GM12878 (cell line): ENCODE measurements around the gene PLCG2. TPM values are rescaled to one million over a fixed set of nuclear protein-coding genes. Genes with fewer than 3 reads are reported as not detected.

Experiments
- BHLHE40 ChIP-seq, 2 experiments: fragments of 450-650 bp in 1 of 2; IDR thresholded peaks; 2 replicates each; pipeline ENCODE4 v1.6.1; 2011 to 2017; ENCODE audit warnings: low read depth in 2 of 2, borderline replicate concordance in 1 of 2, improper control_type of control experiment in 1 of 2, low read length in 1 of 2, mild to moderate bottlenecking in 1 of 2
- CHD2 ChIP-seq: IDR thresholded peaks from 2 replicates; pipeline ENCODE4 v1.6.1; 2011; ENCODE audit warnings: low read depth, low read length, improper control_type of control experiment, borderline replicate concordance
- CREB1 ChIP-seq: IDR thresholded peaks from 2 replicates; pipeline ENCODE4 v1.6.1; 2012; ENCODE audit warnings: low read depth, mild to moderate bottlenecking, inconsistent platforms
- EP300 ChIP-seq, 2 experiments: fragments of 150-350 bp in 1 of 2; IDR thresholded peaks; 2 replicates each; pipeline ENCODE4 v1.6.1; 2011 to 2012; ENCODE audit warnings: low read depth in 2 of 2, low read length in 2 of 2, borderline replicate concordance in 1 of 2, improper control_type of control experiment in 1 of 2, inconsistent platforms in 1 of 2; ENCODE audit not compliant: control insufficient read depth in 1 of 2
- GABPA ChIP-seq: IDR thresholded peaks from 2 replicates; pipeline ENCODE4 v1.6.1; 2014; ENCODE audit warnings: antibody characterized with exemption, low read depth, mild to moderate bottlenecking, inconsistent platforms
- HDAC2 ChIP-seq: fragments of 200-600 bp; sonication (generic); IDR thresholded peaks from 2 replicates; pipeline ENCODE4 v1.6.1; 2017
- KLF5 ChIP-seq: fragments of 450-650 bp; IDR thresholded peaks from 2 replicates; pipeline ENCODE4 v1.6.1; 2014; ENCODE audit warnings: mild to moderate bottlenecking; ENCODE audit not compliant: partially characterized antibody
- PKNOX1 ChIP-seq: fragments of 450-650 bp; IDR thresholded peaks from 2 replicates; pipeline ENCODE4 v1.6.1; 2016; ENCODE audit warnings: mild to moderate bottlenecking
- SIN3A ChIP-seq: IDR thresholded peaks from 2 replicates; pipeline ENCODE4 v1.6.1; 2012; ENCODE audit warnings: low read depth, low read length, improper control_type of control experiment
- ZSCAN29 ChIP-seq: fragments of 450-650 bp; IDR thresholded peaks from 2 replicates; pipeline ENCODE4 v1.6.1; 2017; ENCODE audit warnings: mild to moderate bottlenecking, moderate library complexity
- polyA plus RNA-seq, 11 experiments: library from polyadenylated mRNA; depleted of rRNA in 4 of 11; unstranded in 6 of 11; stranded (reverse) in 5 of 11; fragments of >200 nt; fragmentation: Nextera tagmentation in 4 of 11; fragmentation: Illumina TruSeq in 1 of 11; extraction: Ambion mirVana in 4 of 11; extraction: Trizol in 1 of 11; gene quantifications; 1 replicate in 1 of 11; 2 replicates in 10 of 11; pipeline versions ENCODE4 v1.2.1 to v1.2.3, GENCODE V29; 2011 to 2016; ENCODE audit warnings: inconsistent platforms in 2 of 11, missing spikeins in 2 of 11, low read depth in 1 of 11
- total RNA-seq, 4 experiments: library from RNA; depleted of rRNA in 3 of 4; stranded (reverse); fragments of >200 nt in 3 of 4; fragmentation: Illumina TruSeq in 1 of 4; extraction: Trizol in 1 of 4; gene quantifications; 2 replicates each; pipeline versions ENCODE4 v1.2.1 to v1.2.3, GENCODE V29; 2013 to 2021
- TF ChIP-seq, protein P1 (sequence below): fragments of 450-650 bp; formaldehyde crosslinking; IDR thresholded peaks from 2 replicates; pipeline ENCODE4 v1.4.0; 2022; ENCODE audit warnings: mild to moderate bottlenecking, moderate library complexity
- TF ChIP-seq, protein P2 (sequence below): IDR thresholded peaks from 2 replicates; pipeline ENCODE4 v1.6.1; 2012; ENCODE audit warnings: low read depth, low read length, improper control_type of control experiment
- TF ChIP-seq, protein P3 (sequence below): IDR thresholded peaks from 2 replicates; pipeline ENCODE4 v1.6.1; 2011; ENCODE audit warnings: low read depth, low read length, improper control_type of control experiment, borderline replicate concordance
- TF ChIP-seq, protein P4 (sequence below): fragments of 450-650 bp; IDR thresholded peaks from 2 replicates; pipeline ENCODE4 v1.6.1; 2018; ENCODE audit warnings: borderline replicate concordance, mild to moderate bottlenecking; ENCODE audit not compliant: partially characterized antibody

PLCG2 gene
- total and polyA plus RNA-seq, 10 of the 15 experiments (the other 5 are each of a cell fraction or from before 2014, with no cell fraction given), result 47.6 to 256 (median 149) TPM

DNA sequence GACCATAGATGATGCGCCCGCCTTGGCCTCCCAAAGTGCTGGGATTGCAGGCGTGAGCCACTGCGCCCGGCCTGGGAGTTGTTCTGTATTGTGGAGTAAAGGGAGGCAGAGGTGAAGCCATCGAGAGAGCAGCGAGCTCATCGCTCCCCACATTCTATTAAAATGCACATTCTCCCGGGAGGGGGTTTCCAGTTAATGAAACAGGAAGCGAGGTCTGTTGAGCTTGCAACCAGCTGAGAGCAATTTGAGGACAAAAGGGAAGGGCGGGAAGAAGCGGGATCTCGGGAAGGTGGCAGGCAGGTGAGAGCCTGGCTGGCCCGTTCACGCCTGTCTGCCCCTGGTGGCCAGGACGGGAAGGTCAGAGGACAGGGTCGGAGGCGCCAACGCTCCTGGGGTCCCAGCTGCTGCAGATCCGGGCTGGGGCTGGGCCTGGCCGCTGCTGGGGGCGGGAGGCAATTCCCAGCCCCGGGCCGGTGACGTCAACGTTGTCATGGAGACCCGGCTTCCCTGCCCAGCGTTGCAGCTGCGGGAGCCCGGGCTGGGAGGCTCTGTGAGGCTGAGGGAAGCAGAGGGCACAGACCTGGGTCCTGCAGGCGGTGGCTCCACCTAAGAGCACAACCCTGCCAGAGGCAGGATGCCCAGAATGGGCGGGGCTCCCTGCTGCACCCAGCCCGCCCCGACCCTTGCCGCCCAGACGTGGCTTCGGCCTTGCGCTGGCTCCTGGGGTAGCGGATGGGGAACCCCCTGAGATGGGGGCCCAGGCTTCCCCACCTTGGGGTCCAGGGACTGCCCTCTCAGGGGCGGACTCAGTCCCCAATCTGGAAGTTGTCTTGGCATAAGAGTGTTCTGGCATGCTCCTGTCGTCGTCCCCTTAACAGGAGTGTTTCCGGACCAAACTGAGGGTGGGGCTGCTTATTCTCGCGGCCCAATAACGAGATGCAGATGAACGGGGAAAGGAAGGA lies 48.7 kb upstream of the PLCG2 start (continued):
- TF ChIP-seq GABPA, result no peak
- no peak for TF ChIP-seq KLF5
- TF ChIP-seq CHD2, result no peak
- peak in 1 of 2 experiments; percentile 33; a peak in 1 of 4 replicates for TF ChIP-seq BHLHE40 (IDR thresholded peaks at IDR 0.05; ENCODE audit: borderline replicate concordance in 1 of 2, low read depth in 2 of 2, low read length in 1 of 2)
- TF ChIP-seq SIN3A, result no peak
- TF ChIP-seq, protein P1, sequence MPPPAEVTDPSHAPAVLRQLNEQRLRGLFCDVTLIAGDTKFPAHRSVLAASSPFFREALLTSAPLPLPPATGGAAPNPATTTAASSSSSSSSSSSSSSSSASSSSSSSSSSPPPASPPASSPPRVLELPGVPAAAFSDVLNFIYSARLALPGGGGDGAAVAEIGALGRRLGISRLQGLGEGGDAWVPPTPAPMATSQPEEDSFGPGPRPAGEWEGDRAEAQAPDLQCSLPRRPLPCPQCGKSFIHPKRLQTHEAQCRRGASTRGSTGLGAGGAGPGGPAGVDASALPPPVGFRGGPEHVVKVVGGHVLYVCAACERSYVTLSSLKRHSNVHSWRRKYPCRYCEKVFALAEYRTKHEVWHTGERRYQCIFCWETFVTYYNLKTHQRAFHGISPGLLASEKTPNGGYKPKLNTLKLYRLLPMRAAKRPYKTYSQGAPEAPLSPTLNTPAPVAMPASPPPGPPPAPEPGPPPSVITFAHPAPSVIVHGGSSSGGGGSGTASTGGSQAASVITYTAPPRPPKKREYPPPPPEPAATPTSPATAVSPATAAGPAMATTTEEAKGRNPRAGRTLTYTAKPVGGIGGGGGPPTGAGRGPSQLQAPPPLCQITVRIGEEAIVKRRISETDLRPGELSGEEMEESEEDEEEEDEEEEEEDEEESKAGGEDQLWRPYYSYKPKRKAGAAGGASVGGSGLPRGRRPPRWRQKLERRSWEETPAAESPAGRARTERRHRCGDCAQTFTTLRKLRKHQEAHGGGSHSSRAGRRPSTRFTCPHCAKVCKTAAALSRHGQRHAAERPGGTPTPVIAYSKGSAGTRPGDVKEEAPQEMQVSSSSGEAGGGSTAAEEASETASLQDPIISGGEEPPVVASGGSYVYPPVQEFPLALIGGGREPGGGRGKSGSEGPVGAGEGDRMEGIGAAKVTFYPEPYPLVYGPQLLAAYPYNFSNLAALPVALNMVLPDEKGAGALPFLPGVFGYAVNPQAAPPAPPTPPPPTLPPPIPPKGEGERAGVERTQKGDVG, result no peak
- TF ChIP-seq CREB1, result peak; percentile 44; the same call in 1 of the 2 replicates
- TF ChIP-seq HDAC2, result no peak
- TF ChIP-seq EP300 (IDR thresholded peaks at IDR 0.05; ENCODE audit: borderline replicate concordance in 1 of 2, control insufficient read depth in 1 of 2, low read depth in 2 of 2, low read length in 2 of 2), result no peak
- no peak for TF ChIP-seq ZSCAN29
- TF ChIP-seq, protein P2, sequence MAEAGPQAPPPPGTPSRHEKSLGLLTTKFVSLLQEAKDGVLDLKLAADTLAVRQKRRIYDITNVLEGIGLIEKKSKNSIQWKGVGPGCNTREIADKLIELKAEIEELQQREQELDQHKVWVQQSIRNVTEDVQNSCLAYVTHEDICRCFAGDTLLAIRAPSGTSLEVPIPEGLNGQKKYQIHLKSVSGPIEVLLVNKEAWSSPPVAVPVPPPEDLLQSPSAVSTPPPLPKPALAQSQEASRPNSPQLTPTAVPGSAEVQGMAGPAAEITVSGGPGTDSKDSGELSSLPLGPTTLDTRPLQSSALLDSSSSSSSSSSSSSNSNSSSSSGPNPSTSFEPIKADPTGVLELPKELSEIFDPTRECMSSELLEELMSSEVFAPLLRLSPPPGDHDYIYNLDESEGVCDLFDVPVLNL, result 0 out of 2 replicates have a peak, but pooled peaks have one; percentile 31
- TF ChIP-seq, protein P3, sequence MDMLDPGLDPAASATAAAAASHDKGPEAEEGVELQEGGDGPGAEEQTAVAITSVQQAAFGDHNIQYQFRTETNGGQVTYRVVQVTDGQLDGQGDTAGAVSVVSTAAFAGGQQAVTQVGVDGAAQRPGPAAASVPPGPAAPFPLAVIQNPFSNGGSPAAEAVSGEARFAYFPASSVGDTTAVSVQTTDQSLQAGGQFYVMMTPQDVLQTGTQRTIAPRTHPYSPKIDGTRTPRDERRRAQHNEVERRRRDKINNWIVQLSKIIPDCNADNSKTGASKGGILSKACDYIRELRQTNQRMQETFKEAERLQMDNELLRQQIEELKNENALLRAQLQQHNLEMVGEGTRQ, result no peak
- TF ChIP-seq, protein P4, sequence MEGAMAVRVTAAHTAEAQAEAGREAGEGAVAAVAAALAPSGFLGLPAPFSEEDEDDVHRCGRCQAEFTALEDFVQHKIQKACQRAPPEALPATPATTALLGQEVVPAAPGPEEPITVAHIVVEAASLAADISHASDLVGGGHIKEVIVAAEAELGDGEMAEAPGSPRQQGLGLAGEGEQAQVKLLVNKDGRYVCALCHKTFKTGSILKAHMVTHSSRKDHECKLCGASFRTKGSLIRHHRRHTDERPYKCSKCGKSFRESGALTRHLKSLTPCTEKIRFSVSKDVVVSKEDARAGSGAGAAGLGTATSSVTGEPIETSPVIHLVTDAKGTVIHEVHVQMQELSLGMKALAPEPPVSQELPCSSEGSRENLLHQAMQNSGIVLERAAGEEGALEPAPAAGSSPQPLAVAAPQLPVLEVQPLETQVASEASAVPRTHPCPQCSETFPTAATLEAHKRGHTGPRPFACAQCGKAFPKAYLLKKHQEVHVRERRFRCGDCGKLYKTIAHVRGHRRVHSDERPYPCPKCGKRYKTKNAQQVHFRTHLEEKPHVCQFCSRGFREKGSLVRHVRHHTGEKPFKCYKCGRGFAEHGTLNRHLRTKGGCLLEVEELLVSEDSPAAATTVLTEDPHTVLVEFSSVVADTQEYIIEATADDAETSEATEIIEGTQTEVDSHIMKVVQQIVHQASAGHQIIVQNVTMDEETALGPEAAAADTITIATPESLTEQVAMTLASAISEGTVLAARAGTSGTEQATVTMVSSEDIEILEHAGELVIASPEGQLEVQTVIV, result no peak
- no peak for TF ChIP-seq PKNOX1
